Measurements from ENCODE around the gene PTK6. TPM values are rescaled to one million over a fixed set of nuclear protein-coding genes. Genes with fewer than 3 reads are reported as not detected.

Gene PTK6
- total RNA-seq, 1 experiment from 2014 or later: 6.7 TPM

DNA sequence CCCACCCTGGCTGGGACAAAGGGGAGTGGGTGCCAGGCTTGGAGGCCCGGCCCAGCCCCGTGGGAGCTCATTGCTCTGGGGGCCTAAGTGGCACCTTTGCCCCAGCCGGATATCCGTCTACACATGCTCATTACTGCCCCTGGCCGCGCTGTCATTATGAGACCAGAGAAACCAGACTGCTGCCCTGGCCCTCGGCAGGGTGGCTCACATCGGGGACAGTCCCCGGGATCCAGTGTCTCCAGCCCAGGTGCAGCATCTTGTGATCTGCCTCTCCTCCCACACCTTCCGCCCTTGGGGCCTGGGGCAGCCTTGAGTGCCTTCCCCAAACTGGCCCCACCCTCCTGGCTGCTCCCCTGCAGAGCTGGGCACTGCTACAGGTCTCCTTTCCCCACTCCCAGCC is 5.5 kb upstream of the PTK6 start:
- no peaks in the 10 kb centered on the region for H3K79me2 ChIP-seq (ENCODE audit: insufficient read depth, low read length)
- no peaks in the 10 kb centered on the region for H4K20me1 ChIP-seq (ENCODE audit: insufficient read depth)
- CTCF ChIA-PET: interaction anchor here (1.3 kb wide), 1 partner anchor 322 kb away, joined by 3 read pairs; the partner anchor contains the start of gene TPD52L2
- H3K9ac ChIP-seq (ENCODE audit: low read length): peak overlapping the region; percentile 67
- ATAC-seq (no peak), DNase-seq (ENCODE audit: low read depth, low spot score) (no peak)
- H3K27ac ChIP-seq (ENCODE audit: low read depth, low read length): peak overlapping the region; percentile 72
- H2AFZ ChIP-seq (ENCODE audit: low read depth, low read length, poor library complexity, severe bottlenecking): no peak overlapping the region
- intact Hi-C loops (cut with micrococcal nuclease): no loop called here
- H3K27me3 ChIP-seq (ENCODE audit: insufficient read depth, low read length): no peaks in the 10 kb centered on the region
- H3K36me3 ChIP-seq (ENCODE audit: control insufficient read depth in 1 of 2, insufficient read depth in 2 of 2, low read length in 2 of 2): no peaks in the 10 kb centered on the region
- peaks cover 46 to 87% of the 10 kb centered on the region in 2 experiments for H3K4me1 ChIP-seq (ENCODE audit: control insufficient read depth in 1 of 2, insufficient read depth in 2 of 2, low read length in 2 of 2)
- H3K9me2 ChIP-seq (ENCODE audit: insufficient read depth): no peaks in the 10 kb centered on the region
- TF ChIP-seq SRF (IDR thresholded peaks at IDR 0.05; ENCODE audit: low read depth) (no peak), YY1 (IDR thresholded peaks at IDR 0.05; ENCODE audit: extremely low read depth, insufficient replicate concordance, low read depth, low read length) (no peak), EZH2phosphoT487 (IDR thresholded peaks at IDR 0.05; ENCODE audit: borderline replicate concordance) (no peak), TCF7L2 (IDR thresholded peaks at IDR 0.05; ENCODE audit: borderline replicate concordance, extremely low read depth, insufficient read depth, insufficient read length) (no peak), SIN3A (IDR thresholded peaks at IDR 0.05; ENCODE audit: low read depth) (no peak), ELF1 (IDR thresholded peaks at IDR 0.05; ENCODE audit: borderline replicate concordance, low read depth) (no peak), EGR1 (IDR thresholded peaks at IDR 0.05; ENCODE audit: low read depth) (no peak), CBX3 (IDR thresholded peaks at IDR 0.05; ENCODE audit: low read depth) (no peak)
- TF ChIP-seq, protein P1, sequence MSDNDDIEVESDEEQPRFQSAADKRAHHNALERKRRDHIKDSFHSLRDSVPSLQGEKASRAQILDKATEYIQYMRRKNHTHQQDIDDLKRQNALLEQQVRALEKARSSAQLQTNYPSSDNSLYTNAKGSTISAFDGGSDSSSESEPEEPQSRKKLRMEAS (IDR thresholded peaks at IDR 0.05): no peak
- BruUV-seq (replicated peaks): no TSS peak
- H3K4me2 ChIP-seq (ENCODE audit: low read length): peak overlapping the region; percentile 76
- RAD21 ChIA-PET (ENCODE audit: low non-redundant PET in 1 of 2, low total read pairs in 2 of 2, uncharacterized antibody in 2 of 2, unreplicated experiment in 2 of 2): no interaction called here
- no peaks in the 10 kb centered on the region for H3K9me3 ChIP-seq (ENCODE audit: control insufficient read depth in 1 of 2, insufficient read depth in 1 of 2, low read depth in 1 of 2, low read length in 2 of 2)
- peak overlapping the region; percentile 59 to 64 for H3K4me3 ChIP-seq (replicated peaks in 1 of 2; ENCODE audit: low read depth in 1 of 2, low read length in 2 of 2)
- POLR2A ChIA-PET: interaction anchor here (1.6 kb wide), 1 partner anchor 323 kb away, joined by 8 read pairs; the partner anchor contains the start of gene TPD52L2

DNA sequence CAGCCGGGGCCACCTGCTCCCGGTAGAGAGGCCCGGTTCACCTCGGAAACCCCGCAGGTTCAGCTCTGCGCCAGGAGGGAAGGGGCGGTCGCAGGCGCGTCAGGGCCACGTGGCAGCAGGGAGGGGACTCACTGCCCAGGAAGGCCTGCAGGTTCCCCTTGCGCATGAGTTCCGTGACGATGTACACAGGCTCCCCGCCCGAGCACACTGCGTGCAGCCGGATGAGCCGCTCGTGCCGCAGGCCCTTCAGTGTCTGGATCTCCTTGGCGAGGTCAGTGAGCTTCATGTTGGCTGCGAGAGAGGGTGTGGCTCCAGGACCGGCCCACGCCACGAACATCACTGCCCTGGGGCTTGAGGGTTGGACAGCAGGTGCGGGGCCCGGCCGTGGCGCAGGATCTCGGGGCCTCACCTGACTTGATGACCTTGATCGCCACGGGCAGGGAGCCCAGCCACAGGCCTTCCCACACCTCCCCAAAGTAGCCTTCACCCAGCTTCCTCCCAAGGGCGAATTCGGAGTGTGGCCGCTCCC is 4.9 kb upstream of the PTK6 start:
- ATAC-seq (peak; percentile 20), DNase-seq (ENCODE audit: low read depth, low spot score) (no peak)
- Histone ChIP-seq H3K4me1 (ENCODE audit: control insufficient read depth in 1 of 2, insufficient read depth in 2 of 2, low read length in 2 of 2) (peaks cover 46 to 90% of the 10 kb centered on the region in 2 experiments), H3K9me2 (ENCODE audit: insufficient read depth) (no peaks in the 10 kb centered on the region), H3K4me2 (ENCODE audit: low read length) (peak overlapping the region; percentile 76), H3K79me2 (ENCODE audit: insufficient read depth, low read length) (no peaks in the 10 kb centered on the region), H3K27me3 (ENCODE audit: insufficient read depth, low read length) (no peaks in the 10 kb centered on the region), H4K20me1 (ENCODE audit: insufficient read depth) (no peaks in the 10 kb centered on the region), H3K9ac (ENCODE audit: low read length) (peak overlapping the region; percentile 67), H3K36me3 (ENCODE audit: control insufficient read depth in 1 of 2, insufficient read depth in 2 of 2, low read length in 2 of 2) (no peaks in the 10 kb centered on the region), H3K9me3 (ENCODE audit: control insufficient read depth in 1 of 2, insufficient read depth in 1 of 2, low read depth in 1 of 2, low read length in 2 of 2) (no peaks in the 10 kb centered on the region), H3K4me3 (replicated peaks in 1 of 2; ENCODE audit: low read depth in 1 of 2, low read length in 2 of 2) (peak overlapping the region; percentile 59 to 64), H2AFZ (ENCODE audit: low read depth, low read length, poor library complexity, severe bottlenecking) (no peak overlapping the region), H3K27ac (ENCODE audit: low read depth, low read length) (peak overlapping the region; percentile 72)
- TF ChIP-seq POLR2AphosphoS5 (IDR thresholded peaks at IDR 0.05; ENCODE audit: low read depth, low read length) (peak; percentile 82), ZFX (IDR thresholded peaks at IDR 0.05) (peak; percentile 77), ZNF274 (IDR thresholded peaks at IDR 0.05; ENCODE audit: low read depth, low read length) (no peak), POLR2A (IDR thresholded peaks at IDR 0.05; ENCODE audit: borderline replicate concordance, extremely low read depth, insufficient read depth, insufficient read length) (peak; percentile 55), SP1 (IDR thresholded peaks at IDR 0.05; ENCODE audit: low read depth) (no peak), JUND (IDR thresholded peaks at IDR 0.05) (no peak)
- RAD21 ChIA-PET (ENCODE audit: low non-redundant PET in 1 of 2, low total read pairs in 2 of 2, uncharacterized antibody in 2 of 2, unreplicated experiment in 2 of 2): interaction anchor here in 1 of 2 experiments (0.5 kb wide), 1 partner anchor 86 kb away, joined by 4 read pairs; no protein-coding TSS in a partner anchor
- intact Hi-C loops (cut with micrococcal nuclease): no loop called here
- CTCF ChIA-PET: interaction anchor here (0.6 to 1.1 kb wide), 2 partner anchors 439 to 533 kb away, joined by 3 to 7 read pairs; partner anchors contain the start of gene PRPF6
- TSS peak; percentile 72 for BruUV-seq (replicated peaks)
- POLR2A ChIA-PET: interaction anchor here (0.6 to 1.1 kb wide), 5 partner anchors 9 to 32 kb away, joined by 3 to 5 read pairs (median 3); partner anchors contain the start of gene HELZ2

Measured in HCT116 (cell line).